BLaER1 treated with 17β-estradiol and CSF1 and Interleukin-3, amounts not matched to agents 10 nM and 100 nM (cell line): ENCODE data around the gene GEMIN4.

Experiments
- H3K27ac ChIP-seq, 11 experiments: shearing (Covaris generic); formaldehyde crosslinking; 2 replicates each; pipeline ENCODE4 v1.8.1; 2022
- H3K27me3 ChIP-seq, 11 experiments: shearing (Covaris generic); formaldehyde crosslinking; 2 replicates each; pipeline ENCODE4 v1.8.1; 2022
- H3K36me3 ChIP-seq, 11 experiments: shearing (Covaris generic); formaldehyde crosslinking; 2 replicates each; pipeline ENCODE4 v1.8.1; 2022
- H3K4me1 ChIP-seq, 10 experiments: shearing (Covaris generic); formaldehyde crosslinking; 2 replicates each; pipeline ENCODE4 v1.8.1; 2022
- H3K4me2 ChIP-seq, 11 experiments: shearing (Covaris generic); formaldehyde crosslinking; 2 replicates each; pipeline ENCODE4 v1.8.1; 2022
- H3K4me3 ChIP-seq, 10 experiments: shearing (Covaris generic); formaldehyde crosslinking; 2 replicates each; pipeline ENCODE4 v1.8.1; 2022
- H3K9ac ChIP-seq, 11 experiments: shearing (Covaris generic); formaldehyde crosslinking; 2 replicates each; pipeline ENCODE4 v1.8.1; 2022
- H3K9me3 ChIP-seq, 11 experiments: shearing (Covaris generic); formaldehyde crosslinking; replicated peaks in 1 of 11; 2 replicates each; pipeline ENCODE4 v1.8.1; 2022
- H4K20me1 ChIP-seq, 11 experiments: shearing (Covaris generic); formaldehyde crosslinking; 2 replicates each; pipeline ENCODE4 v1.8.1; 2022
- Cebpa-rat ChIP-seq, 11 experiments: shearing (Covaris generic); IDR thresholded peaks; 2 replicates each; pipeline ENCODE4 v1.8.1; 2022

GEMIN4 gene

GRCh38 chr17:697682-698081 is 54.4 kb downstream of the GEMIN4 start:
- no peak overlapping the region for H3K9ac ChIP-seq
- H3K9me3 ChIP-seq, result no peaks in the 10 kb centered on the region
- H4K20me1 ChIP-seq, result peaks cover 5 to 44% (median 19%) of the 10 kb centered on the region in 11 experiments; a peak in 18 of 22 replicates
- H3K27me3 ChIP-seq, result no peaks in the 10 kb centered on the region
- H3K4me3 ChIP-seq, result no peak overlapping the region
- H3K27ac ChIP-seq, result no peak overlapping the region
- peaks cover 67 to 97% (median 79%) of the 10 kb centered on the region in 11 experiments for H3K36me3 ChIP-seq
- no peak for TF ChIP-seq Cebpa-rat (IDR thresholded peaks at IDR 0.05)
- no peak overlapping the region for H3K4me2 ChIP-seq
- H3K4me1 ChIP-seq, result peaks cover 0 to 8% (median 0%) of the 10 kb centered on the region in 10 experiments; a peak in 7 of 20 replicates

GRCh38 chr17:696369-696768 is 55.7 kb downstream of the GEMIN4 start:
- Histone ChIP-seq H3K4me2 (no peak overlapping the region), H3K27ac (no peak overlapping the region), H3K27me3 (no peaks in the 10 kb centered on the region), H3K4me1 (peaks cover 0 to 8% (median 0%) of the 10 kb centered on the region in 10 experiments; a peak in 7 of 20 replicates), H3K4me3 (no peak overlapping the region), H3K36me3 (peaks cover 68 to 97% (median 81%) of the 10 kb centered on the region in 11 experiments), H3K9ac (no peak overlapping the region), H4K20me1 (peaks cover 0 to 31% (median 11%) of the 10 kb centered on the region in 11 experiments; a peak in 14 of 22 replicates), H3K9me3 (no peaks in the 10 kb centered on the region)
- TF ChIP-seq Cebpa-rat (IDR thresholded peaks at IDR 0.05), result no peak
